Stimulated activated CD4-positive, alpha-beta T cell treated with anti-CD3 and anti-CD28 coated beads, Interleukin-2, amount 100 ng/mL, for 48 hours (primary cell): ENCODE results near the gene TMEM151B.
A peak's percentile ranks its signal among the peaks of the same experiment; 100 is the strongest.
"Not testable (repeated sequence)": the region's sequence is repeated elsewhere in the genome, so short reads cannot be mapped to it uniquely, and the experiment has no call there.

Experiments
- DNase-seq, 2 donors: peaks; one replicate each; pipeline ENCODE4 v3.0.0-alpha.2; 2020

TMEM151B gene

DNA sequence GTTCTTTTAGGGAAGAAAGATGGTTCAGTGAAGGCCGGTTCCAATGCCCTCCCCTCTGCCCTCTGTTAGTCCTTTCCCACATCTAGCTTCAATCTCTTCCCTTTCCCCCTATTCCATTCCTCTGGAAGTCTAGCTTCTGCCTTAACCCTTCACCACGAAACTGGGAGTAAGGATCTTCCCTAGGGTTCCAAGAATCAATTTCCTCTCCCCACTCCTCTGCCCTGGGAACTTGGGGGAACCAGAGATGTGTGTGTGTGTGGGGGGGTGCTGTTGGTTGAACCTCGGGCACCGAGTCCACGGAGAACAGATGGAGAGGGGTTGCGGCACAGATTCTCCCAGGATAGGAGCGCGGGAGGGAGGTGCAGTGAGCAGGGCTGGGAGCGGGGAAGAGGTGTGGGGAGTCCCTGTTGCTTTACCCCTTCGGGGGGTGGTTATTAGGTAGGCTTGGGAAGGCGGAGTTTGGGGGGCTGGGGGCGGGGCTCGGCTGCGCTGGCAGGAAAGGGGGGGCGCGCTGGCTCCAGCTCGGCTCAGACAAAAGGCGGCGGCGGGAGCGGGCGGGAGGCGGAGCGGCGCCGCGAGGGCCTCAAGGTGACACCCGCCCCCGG, at the start of gene TMEM151B:
TSS of gene TMEM151B (plus strand) at position 530 of the 605 bp plus-strand sequence. CDS start 293 bp downstream, outside the sequence.
- no peak for DNase-seq

DNA sequence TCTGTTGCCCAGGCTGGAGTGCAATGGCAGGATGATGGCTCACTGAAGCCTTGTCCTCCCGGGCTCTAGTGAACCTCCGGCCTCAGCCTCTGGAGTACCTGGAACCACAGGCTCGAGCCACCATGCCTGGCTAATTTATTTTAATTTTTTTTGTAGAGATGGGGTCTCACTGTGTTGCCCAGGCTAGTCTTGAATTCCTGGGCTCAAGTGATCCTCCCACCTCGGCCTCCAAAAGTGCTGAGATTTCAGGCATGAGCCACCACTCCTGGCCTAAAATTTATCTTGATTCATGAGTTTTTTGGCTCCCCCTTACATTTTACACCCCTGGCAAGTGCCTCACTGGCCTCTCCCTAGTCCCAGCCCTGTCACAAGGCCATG, 49.3 kb upstream of the TMEM151B start:
- no peak for DNase-seq

DNA sequence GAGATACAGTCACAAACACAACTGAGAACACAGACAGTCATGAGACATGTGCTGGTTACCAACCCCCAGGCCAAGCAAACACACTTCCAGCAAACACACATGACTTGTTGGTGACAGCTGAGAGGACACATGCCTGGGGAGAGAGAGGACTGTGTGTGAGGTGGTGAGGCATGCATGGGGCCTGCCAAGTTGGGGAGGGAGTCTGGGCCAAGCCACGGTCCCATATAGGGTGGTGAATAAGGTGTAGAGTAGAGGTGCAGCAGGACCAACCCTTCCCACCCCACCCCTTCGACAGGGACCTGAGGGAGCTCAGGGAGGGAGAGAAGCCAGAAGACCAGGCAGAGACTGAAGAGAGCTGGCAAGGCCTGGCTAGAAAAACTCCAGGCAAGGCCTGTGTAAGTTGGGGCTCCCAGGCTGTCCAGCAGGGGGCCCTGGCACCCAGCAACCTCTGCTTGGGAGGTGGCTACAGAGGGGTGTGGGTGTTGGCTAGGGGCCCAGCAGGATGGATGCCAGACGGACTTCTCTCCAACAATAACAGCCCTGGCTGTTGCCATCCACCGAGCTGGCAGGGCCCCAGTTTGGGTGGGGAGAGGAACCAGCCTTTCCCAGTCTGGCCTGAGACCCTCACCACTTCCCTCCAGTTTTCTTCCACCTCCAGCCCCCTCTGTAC, 48.8 kb upstream of the TMEM151B start:
- DNase-seq, result peak; percentile 68 to 72

GRCh38 chr6:44221961-44222335, 48.3 kb upstream of the TMEM151B start:
- no peak for DNase-seq

DNA sequence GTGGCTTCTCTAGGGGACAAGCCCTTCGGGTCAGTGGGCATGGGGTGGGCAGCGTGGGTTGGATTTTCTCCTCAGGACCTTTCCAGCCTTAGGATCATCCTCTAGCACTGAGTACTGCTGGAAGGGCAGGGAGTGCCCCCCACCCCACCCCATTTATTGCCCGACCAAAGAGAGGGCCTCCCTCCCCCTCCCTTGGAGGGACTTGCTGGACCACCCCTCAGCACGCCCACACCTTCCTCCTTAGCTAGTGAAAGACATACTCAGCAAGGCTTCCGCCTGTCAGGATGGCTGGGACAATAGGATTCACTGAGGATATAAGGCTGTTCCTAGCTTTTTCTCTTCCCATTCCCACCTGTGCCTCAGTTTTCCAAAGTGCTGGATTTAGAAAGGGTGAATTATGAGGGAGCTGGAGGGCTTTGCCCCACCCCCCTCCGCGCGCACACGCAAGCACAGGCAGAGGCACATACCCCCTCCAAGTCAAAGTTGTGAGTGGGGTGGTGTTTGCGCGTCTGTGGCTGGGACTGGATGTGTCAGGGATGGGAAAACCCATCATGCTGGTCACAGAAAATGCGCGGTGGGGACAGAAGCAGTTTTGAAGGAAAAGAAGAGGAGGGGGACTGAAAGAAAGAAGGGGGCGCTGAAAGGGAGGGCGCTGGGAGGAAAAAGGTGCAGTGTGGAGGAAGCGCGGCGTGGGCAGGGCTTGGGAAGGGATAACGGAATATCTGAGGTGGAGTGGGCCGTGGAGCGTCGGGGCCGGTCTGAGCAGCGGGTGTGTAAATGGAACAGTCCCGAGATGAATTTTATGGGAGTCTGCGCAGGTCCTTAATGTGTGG, 47.5 kb upstream of the TMEM151B start:
- no peak for DNase-seq

DNA sequence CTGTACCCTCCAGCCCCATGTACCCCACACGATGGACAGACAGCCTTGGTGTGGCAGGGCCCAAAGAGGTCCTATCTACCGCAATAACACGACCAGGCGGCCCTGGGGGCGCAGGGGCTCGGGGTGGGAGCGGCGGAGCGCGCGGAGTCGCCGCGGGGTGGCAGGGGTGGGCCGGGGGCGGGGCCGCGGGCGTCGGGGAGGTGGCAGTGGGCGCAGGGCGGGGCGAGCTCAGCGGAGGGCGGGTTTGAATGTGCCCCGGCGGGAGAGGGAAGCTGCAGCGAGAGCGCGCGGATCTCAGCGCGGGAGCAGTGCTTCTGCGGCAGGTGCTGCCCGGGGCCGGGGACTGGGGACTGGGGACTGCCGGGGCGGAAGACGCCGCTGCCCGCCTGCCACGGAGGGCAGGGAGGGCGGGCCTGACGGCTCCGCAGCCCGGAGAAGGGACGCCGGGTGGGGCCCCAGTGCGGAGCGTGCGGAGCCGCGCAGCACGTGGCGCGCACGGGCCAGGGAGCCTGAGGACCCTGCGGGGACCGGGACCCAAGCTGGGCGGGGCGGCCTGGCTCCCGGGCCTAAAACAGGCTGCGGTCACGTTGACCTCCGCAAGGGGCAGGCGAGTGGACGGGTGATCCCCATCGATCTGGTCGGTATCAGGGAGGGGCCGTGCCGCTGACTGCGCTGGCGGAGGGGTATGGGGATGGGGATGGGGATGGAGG, 46.8 kb upstream of the TMEM151B start, which contains the start of gene SLC29A1:
TSS of gene SLC29A1 (plus strand) at position 277 of the 710 bp plus-strand sequence. CDS start 3,719 bp downstream, outside the sequence.
- DNase-seq, result peak; percentile 81 to 82

- DNase-seq, result no peak
Measured at GRCh38 chr6:44224029-44224964, 46.0 kb upstream of the TMEM151B start.

DNA sequence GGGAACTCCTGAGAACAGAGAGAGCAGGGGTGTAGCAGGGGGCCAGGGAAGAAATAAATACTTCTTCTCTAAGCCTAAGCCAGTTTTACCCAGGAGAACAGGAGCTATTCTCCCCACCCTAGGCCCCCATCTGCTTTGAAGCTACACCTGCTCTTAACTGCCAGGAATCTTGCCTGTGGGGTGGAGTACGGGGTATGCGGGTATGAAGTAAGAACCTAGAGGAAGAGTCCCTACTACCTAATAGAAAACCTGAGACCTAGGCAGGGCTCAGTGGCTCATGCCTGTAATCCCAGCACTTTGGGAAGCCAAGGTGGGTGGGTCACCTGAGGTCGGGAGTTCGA, 45.3 kb upstream of the TMEM151B start:
- DNase-seq, result no peak

DNA sequence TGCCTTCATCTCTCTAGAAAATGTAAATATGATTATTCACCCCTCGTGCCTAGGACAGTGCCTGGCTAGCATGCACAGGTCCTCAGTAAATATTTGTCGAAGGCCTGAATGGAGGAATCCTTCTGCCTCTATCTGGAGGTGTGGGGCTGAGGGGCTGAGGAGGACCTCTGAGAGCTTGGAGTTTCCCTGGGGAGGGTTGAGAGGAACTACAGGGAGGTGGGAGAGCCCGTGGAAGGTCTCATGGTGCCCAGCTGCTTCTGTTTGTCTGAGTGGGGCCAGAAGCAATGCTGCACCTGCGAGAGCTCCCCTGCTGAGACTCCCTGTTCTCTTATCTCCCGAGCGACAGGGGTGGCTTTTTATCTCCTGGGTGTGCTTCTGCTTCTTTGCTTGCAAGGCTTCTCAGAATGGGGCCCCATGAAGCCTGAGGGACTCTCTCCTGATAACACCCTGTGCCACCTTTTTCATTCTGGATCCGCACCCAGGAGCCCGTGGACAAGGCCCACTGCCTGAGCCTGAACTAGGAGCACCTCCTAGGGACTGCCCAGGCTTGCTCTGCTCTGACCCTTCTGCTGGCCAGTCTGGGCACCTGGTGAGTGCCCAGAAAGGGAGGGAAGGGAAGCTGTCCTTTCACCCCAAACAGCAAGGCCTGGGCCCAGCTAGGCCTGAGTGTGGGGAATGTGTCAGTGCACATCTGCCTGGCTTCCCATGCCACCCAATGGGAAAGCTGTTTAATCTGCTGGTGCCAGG, 44.5 kb upstream of the TMEM151B start:
- DNase-seq, result no peak

- DNase-seq, result no peak
Measured at GRCh38 chr6:44226368-44227147, 43.7 kb upstream of the TMEM151B start.

- DNase-seq, result no peak
Measured at GRCh38 chr6:44227148-44227793, 43.0 kb upstream of the TMEM151B start.

DNA sequence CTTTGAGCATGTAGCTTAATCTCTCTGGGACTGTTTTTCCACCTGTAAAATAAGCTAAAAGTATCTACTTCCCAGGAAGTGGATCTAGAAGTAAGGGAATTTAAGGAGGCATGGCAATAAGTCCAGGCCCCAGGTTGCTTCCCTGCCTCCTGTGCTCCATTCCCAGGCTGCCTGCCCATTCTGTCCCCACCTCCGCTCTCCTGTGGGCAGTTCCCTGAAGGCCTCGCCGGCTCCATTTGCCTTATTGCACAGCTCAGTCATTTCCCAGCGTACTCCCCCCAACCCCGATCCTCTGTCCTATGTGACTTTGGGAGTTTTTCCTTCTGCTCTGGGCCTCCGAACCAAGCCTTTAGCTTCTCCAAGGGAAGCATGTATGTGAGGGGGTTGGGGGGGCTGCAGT, 42.2 kb upstream of the TMEM151B start:
- no peak for DNase-seq

- DNase-seq, result no peak
Measured at GRCh38 chr6:44228433-44228832, 41.8 kb upstream of the TMEM151B start.

DNA sequence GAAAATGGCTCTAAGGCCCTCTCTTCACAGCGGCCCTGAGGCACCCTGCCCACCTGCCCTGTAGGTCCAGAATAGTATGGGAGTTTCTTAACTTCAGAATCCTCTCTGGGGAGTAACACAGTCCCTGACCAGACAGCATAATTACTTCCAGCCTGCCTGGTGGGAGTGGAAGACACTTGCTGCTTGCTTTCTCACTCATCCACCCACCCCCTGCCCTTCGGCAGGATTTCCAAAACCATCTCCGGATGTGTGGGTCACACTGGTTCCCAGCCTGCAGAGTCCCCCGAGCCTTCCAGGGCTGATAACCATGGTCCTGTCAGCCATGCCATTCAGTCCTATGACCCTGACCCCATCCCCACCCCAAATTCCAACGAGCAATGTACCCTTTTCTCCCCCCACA, 41.4 kb upstream of the TMEM151B start:
- no peak for DNase-seq

- no peak for DNase-seq
Measured at GRCh38 chr6:44229376-44230033, 40.7 kb upstream of the TMEM151B start.

GRCh38 chr6:44230034-44230675, 40.1 kb upstream of the TMEM151B start:
- DNase-seq, result no peak

DNA sequence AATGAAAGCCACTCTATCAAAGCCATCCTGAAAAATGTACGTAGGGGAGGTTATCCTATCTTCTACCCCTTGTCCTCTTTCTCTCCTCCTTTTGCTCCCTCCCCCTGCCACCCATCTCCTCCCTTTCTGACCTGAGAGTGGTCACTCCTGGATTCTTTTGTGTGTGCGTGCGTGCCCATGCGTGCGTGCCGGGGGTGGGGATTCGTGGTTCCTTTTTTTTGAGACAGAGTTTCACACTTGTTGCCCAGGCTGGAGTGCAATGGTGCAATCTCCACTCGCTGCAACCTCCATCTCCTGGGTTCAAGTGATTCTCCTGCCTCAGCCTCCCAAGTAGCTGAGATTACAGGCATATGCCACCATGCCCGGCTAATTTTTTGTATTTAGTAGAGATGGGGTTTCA, 38.8 kb upstream of the TMEM151B start:
- not testable (repeated sequence) for DNase-seq

GRCh38 chr6:44232676-44233566, 37.3 kb upstream of the TMEM151B start:
- no peak for DNase-seq
